H7 (cell line): ENCODE data around the gene PLEKHG1. TPM values are rescaled to one million over a fixed set of nuclear protein-coding genes. Genes with fewer than 3 reads are reported as not detected.

Experiments
- DNase-seq: peaks from one replicate; pipeline ENCODE4 v3.0.0; 2012
- H3K27me3 ChIP-seq: 2 replicates; pipeline ENCODE4 v1.6.0; 2011; ENCODE audit warnings: mild to moderate bottlenecking, low read length; ENCODE audit not compliant: control insufficient read depth, insufficient read depth
- H3K36me3 ChIP-seq: replicated peaks from 2 replicates; pipeline ENCODE4 v1.5.1; 2011; ENCODE audit warnings: low read length; ENCODE audit not compliant: control insufficient read depth, insufficient read depth
- H3K4me3 ChIP-seq: 2 replicates; pipeline ENCODE4 v1.5.1; 2011; ENCODE audit warnings: low read depth, mild to moderate bottlenecking, control low read depth, low read length, moderate library complexity; ENCODE audit not compliant: insufficient read depth
- total RNA-seq: library from RNA; depleted of rRNA; stranded (reverse); fragments of >200 nt; shearing (Covaris generic); gene quantifications from 2 replicates; pipeline ENCODE4 v1.2.3, GENCODE V29; 2014; rRNA removed

PLEKHG1 gene
- total RNA-seq: 0.44 and 0.45 TPM in 2 replicates

DNA sequence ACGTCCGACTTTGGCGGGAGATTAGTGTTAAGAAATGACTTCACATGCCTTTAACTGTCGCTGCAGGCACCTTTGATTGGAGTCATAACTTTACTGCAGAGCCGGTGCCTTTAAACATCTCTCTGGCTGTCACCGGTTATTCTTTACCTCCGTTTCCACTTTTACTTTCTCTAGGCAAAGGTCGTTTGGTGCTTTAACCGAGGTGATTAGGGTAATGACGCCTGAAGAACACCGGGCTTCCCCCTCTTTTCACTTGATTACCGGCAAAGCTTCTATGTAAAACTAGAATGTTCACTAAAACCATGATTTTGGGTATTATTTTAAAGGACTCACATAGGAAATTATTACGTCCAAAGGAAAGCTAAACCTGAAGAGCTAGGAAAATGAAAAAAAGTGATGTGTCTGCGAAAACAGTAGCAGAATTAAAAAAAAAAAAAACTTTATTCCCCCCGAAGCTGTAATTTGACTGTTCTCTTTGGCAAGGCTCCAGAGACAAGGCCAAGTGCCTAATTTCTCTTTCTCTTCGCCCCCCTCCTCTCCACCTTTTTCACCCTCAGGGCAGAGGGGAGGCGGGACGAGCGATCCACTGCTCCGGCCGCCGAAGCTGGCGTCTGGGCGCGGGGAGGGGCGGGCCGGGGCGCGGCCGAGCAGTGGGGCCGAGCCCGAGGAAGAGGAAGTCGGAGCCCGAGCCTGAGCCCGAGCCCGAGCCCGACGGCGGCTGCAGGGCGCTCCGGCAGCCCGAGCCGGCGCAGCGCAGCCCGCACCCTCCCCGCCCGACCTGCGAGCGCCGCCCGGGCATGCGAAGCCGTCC is at the start of gene PLEKHG1:
TSS of gene PLEKHG1 (plus strand) at position 687 of the 811 bp plus-strand sequence. CDS start 133,797 bp downstream, outside the sequence.
- Histone ChIP-seq H3K4me3 (peak within 1 kb of the TSS; percentile 63), H3K36me3 (no peaks in the 10 kb centered on the region), H3K27me3 (peaks cover 46% of the 10 kb centered on the region)
- DNase-seq: peak; percentile 92

- no peaks in the 10 kb centered on the region for H3K27me3 ChIP-seq
- no peak for DNase-seq
These were observed 49.4 kb upstream of the PLEKHG1 start for GRCh38 chr6:150550244-150550643.

DNA sequence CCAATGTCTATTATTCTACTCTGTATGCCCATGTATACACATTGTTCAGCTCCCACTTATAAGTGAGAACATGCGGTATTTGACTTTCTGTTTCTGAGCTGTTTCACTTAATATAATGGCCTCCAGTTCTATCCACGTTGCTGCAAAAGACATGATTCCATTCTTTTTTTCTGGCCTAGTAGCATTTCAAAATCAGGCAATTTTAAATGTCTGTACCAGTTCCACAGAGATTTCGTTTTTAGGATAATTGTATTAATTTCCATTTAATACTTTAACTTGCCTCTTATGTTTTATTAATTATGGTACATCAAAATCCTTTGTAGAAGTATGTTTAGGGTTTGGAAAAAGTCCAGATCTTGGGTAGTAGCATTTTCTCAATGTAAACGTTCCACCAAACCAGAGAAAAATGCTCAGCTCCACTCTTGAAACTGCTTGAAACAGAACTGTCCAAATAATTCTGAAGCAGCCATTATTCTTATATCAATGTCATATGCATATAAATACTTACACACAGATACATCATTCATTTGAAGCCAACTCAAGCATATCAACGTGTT is 42.6 kb upstream of the PLEKHG1 start:
- H3K36me3 ChIP-seq: no peaks in the 10 kb centered on the region
- H3K4me3 ChIP-seq: no peak overlapping the region
- H3K27me3 ChIP-seq: no peaks in the 10 kb centered on the region
- DNase-seq: no peak

More at GRCh38 chr6:150550244-150550643, 49.4 kb upstream of the PLEKHG1 start:
- no peaks in the 10 kb centered on the region for H3K36me3 ChIP-seq
- no peak overlapping the region for H3K4me3 ChIP-seq

DNA sequence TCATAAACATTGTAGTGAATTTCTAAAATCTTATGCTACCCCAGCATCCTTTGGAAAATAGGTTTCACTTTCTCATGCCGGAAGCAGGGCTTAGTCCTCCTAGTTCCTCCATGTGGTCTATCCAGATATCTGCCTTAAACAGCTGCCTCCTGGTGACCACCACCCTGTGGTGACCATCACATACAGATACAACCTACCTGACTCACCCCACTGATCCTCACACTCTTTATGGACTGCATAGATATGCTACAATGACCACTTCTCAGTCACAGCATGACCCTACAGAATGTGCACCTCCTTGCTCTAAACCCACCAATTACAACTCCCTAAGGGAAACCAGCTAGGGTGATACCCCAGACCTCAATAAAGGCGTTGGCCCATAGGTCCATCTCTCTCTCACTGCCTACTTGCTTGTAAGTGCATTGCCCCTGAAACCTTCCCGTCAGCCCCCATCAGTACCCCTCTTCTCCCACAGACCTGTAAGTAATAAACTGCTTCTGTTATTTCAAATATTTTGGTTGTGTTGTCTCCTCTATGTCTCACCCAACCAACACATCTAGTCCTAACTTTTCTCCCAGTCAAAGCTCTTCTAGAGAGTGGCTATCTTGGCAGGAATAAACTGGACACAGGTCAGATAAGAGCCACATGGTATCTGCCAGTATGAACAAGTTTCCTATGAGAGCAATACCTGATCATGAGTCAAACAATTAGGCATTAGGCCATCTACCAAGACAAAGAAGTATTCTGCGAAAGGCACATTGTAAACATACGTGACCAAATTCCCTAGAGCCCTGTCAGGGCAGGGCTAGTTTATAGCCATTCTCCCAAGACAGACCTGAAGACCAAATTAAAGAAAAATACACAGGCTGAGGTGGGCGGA is 39.4 kb upstream of the PLEKHG1 start:
- no peak for DNase-seq

GRCh38 chr6:150560884-150561219 is 38.8 kb upstream of the PLEKHG1 start:
- DNase-seq: no peak
- Histone ChIP-seq H3K4me3 (no peak overlapping the region), H3K36me3 (no peaks in the 10 kb centered on the region), H3K27me3 (no peaks in the 10 kb centered on the region)

More for the DNA sequence above, 39.4 kb upstream of the PLEKHG1 start:
- no peaks in the 10 kb centered on the region for H3K36me3 ChIP-seq
- H3K4me3 ChIP-seq: no peak overlapping the region
- H3K27me3 ChIP-seq: no peaks in the 10 kb centered on the region

DNA sequence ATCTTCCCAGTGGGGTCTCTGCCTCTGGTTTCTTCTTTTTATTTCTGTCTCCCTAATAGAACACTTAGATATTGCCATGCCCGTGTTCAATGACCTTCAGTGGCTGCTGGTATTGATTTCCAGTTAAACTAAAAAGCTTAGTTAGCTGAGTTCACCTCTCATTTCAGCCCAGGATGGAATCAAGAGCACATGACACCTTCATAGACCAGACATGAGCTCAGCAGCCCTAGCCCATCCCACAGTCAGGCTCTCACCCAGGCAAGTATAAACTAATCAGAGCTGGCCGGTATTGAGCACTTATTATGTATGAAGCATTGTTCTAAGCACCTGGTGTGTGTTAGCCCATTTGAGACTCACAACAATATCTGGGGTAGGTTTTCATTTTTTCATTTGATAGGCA is 33.7 kb upstream of the PLEKHG1 start:
- no peaks in the 10 kb centered on the region for H3K27me3 ChIP-seq
- no peaks in the 10 kb centered on the region for H3K36me3 ChIP-seq
- DNase-seq: no peak
- no peak overlapping the region for H3K4me3 ChIP-seq

DNA sequence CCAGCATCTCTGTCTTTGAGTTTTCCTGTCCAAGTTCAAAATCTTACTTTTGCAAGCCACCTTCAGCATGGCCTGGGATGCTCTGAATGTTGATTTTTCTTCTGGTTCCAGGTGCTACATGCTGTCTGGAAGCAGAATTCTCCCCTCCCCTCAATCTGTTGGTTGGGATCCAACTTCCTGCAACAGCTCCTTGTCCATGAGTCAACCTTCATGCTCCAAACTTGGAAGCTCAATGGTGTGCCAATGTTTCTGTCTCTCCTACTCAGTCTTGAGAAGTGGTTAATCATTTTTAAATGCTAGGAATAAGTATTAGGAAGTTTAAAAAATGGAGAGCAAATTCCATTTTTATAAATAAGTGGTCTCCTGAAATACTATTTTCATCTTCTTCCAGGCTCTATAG is 33.2 kb upstream of the PLEKHG1 start:
- DNase-seq: no peak

DNA sequence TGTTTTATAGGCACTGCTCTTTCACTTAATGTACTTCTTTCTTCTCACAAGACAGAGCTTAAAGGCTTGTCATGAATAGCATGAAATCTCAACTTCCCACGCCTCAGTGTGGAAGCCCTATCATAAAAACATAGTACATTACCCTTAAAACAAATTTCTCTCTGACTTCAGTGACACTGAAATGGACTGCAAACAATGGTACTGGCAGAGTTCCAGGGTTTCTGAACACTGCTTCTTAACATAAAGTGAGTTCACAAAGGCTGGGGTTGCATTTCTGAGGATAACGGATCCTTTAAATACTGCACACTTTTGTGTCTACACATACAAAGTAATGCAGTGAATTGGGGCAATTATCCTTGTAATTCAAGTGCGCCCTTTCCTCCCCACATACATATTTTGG is 32.3 kb upstream of the PLEKHG1 start:
- Histone ChIP-seq H3K27me3 (no peaks in the 10 kb centered on the region), H3K4me3 (no peak overlapping the region), H3K36me3 (no peaks in the 10 kb centered on the region)
- DNase-seq: no peak

More for the DNA sequence above, 33.2 kb upstream of the PLEKHG1 start:
- Histone ChIP-seq H3K4me3 (no peak overlapping the region), H3K27me3 (no peaks in the 10 kb centered on the region), H3K36me3 (no peaks in the 10 kb centered on the region)

GRCh38 chr6:150567823-150568383 is 31.8 kb upstream of the PLEKHG1 start:
- H3K27me3 ChIP-seq: no peaks in the 10 kb centered on the region
- no peak overlapping the region for H3K4me3 ChIP-seq
- no peaks in the 10 kb centered on the region for H3K36me3 ChIP-seq
- no peak for DNase-seq

DNA sequence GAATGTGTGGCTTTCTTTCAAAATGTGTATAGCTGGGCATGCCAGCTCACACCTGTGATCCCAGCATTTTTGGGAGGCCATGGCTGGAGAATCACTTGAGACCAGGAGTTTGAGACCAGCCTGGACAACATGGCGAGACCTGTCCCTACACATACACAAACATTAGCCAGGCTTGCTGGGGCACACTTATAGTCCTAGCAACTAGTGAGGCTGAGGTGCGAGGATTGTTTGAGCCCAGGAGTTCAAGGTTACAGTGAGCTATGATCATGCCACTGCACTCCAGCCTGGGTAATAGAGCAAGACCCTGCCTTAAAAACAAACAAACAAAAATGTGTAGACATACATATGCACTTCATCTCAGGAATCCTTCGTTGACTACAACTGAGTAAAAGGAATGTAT is 31.1 kb upstream of the PLEKHG1 start:
- no peaks in the 10 kb centered on the region for H3K36me3 ChIP-seq
- H3K27me3 ChIP-seq: no peaks in the 10 kb centered on the region
- DNase-seq: no peak
- H3K4me3 ChIP-seq: no peak overlapping the region

DNA sequence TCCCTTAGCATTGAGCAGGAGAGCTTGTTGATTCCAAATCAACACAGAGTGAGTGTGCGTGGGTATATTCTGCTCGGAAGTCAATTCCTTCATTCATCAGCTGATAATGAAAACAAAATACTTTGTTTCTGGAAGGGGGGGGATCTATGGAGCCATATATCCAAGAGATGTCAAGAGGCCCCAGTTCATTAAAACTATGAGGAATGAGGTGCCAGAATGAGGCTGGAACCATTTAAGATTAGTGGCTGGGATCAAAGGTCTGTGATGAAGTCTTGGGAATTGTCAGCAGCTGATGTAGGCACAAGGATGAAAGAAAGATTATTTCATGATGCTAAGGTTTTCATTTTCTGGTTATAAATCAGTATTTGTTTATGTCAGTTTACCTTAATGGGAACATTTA is 30.5 kb upstream of the PLEKHG1 start:
- Histone ChIP-seq H3K4me3 (no peak overlapping the region), H3K36me3 (no peaks in the 10 kb centered on the region), H3K27me3 (no peaks in the 10 kb centered on the region)
- DNase-seq: no peak

DNA sequence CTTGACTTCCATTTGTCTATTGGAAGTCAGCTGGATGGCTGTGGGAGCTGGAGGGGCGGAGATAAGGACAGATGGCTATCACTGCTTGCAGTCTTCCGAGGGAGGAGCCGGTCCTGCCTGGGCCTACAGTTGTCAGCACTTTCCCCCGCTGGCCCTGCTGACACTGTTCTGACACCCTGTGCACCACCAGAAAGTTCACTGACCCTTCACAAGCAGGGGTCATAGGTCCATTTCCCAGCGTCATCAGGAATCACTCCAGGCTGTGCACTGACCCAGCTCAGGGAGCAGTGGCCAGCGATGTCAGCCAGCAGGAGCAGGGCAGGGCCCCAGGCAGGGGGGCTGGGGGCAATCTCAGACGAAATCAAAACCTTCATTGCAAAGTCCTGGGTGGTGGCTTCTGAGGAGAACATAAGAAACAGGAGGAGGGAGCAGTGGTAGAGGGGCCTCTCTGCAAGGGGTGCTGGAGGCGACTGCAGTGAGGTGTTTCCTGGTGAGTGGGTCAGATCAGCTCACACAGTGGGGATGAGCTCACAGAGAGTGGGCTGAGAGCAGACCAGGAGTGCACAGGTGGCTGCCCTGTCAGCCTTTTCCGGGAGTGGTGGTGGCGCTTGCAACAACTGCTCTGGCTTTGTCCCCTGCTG is 26.5 kb upstream of the PLEKHG1 start:
- Histone ChIP-seq H3K4me3 (no peak overlapping the region), H3K36me3 (no peaks in the 10 kb centered on the region), H3K27me3 (no peaks in the 10 kb centered on the region)
- DNase-seq: no peak

- no peak overlapping the region for H3K4me3 ChIP-seq
- H3K36me3 ChIP-seq: no peaks in the 10 kb centered on the region
- DNase-seq: no peak
- no peaks in the 10 kb centered on the region for H3K27me3 ChIP-seq
These were observed 23.8 kb upstream of the PLEKHG1 start for GRCh38 chr6:150575836-150576235.

- DNase-seq: no peak
- H3K4me3 ChIP-seq: no peak overlapping the region
- H3K36me3 ChIP-seq: no peaks in the 10 kb centered on the region
- no peaks in the 10 kb centered on the region for H3K27me3 ChIP-seq
These were observed 22.9 kb upstream of the PLEKHG1 start for GRCh38 chr6:150576651-150577226.
